H9 (cell line): ENCODE measurements around the gene CTU2. TPM values are rescaled to one million over a fixed set of nuclear protein-coding genes. Genes with fewer than 3 reads are reported as not detected.

Experiments used
- DNase-seq: peaks from one replicate; pipeline ENCODE4 v3.0.0-alpha.2; 2017
- H2AFZ ChIP-seq: one replicate; pipeline ENCODE4 v1.6.1; 2013; ENCODE audit warnings: mild to moderate bottlenecking, low read length, control low read depth, moderate library complexity
- H2AK5ac ChIP-seq: 2 replicates; pipeline ENCODE4 v1.6.1; 2013; ENCODE audit warnings: low read length, control low read depth, mixed read lengths; ENCODE audit not compliant: insufficient read length
- H2BK120ac ChIP-seq: one replicate; pipeline ENCODE4 v1.6.1; 2013; ENCODE audit warnings: low read depth, mild to moderate bottlenecking, low read length, control low read depth, inconsistent platforms; ENCODE audit not compliant: poor library complexity, severe bottlenecking
- H2BK12ac ChIP-seq: 2 replicates; pipeline ENCODE4 v1.6.1; 2013; ENCODE audit warnings: low read length, control low read depth, mixed read lengths, low read depth; ENCODE audit not compliant: insufficient read length
- H2BK15ac ChIP-seq: 2 replicates; pipeline ENCODE4 v1.6.1; 2013; ENCODE audit warnings: low read depth, low read length, control low read depth
- H2BK20ac ChIP-seq: one replicate; pipeline ENCODE4 v1.6.1; 2013; ENCODE audit warnings: low read depth, mild to moderate bottlenecking, low read length, control low read depth, inconsistent platforms; ENCODE audit not compliant: poor library complexity, severe bottlenecking
- H2BK5ac ChIP-seq: 2 replicates; pipeline ENCODE4 v1.6.1; 2013; ENCODE audit warnings: low read length, control low read depth, mixed read lengths; ENCODE audit not compliant: insufficient read length
- H3K14ac ChIP-seq: 2 replicates; pipeline ENCODE4 v1.6.1; 2013; ENCODE audit warnings: low read length, control low read depth; ENCODE audit not compliant: insufficient read depth
- H3K18ac ChIP-seq: 2 replicates; pipeline ENCODE4 v1.6.1; 2013; ENCODE audit warnings: low read depth, mild to moderate bottlenecking, mixed read lengths, low read length, control low read depth; ENCODE audit not compliant: insufficient read length
- H3K23ac ChIP-seq: 2 replicates; pipeline ENCODE4 v1.6.1; 2013; ENCODE audit warnings: low read length, control low read depth, mixed read lengths, low read depth; ENCODE audit not compliant: insufficient read length
- H3K23me2 ChIP-seq: 2 replicates; pipeline ENCODE4 v1.6.1; 2013; ENCODE audit warnings: low read depth, mild to moderate bottlenecking, mixed read lengths, low read length, control low read depth; ENCODE audit not compliant: insufficient read length, poor library complexity, severe bottlenecking
- H3K27ac ChIP-seq: 2 replicates; pipeline ENCODE4 v1.5.1; 2013; ENCODE audit warnings: low read length, control low read depth, mixed read lengths, low read depth; ENCODE audit not compliant: insufficient read length
- H3K27me3 ChIP-seq: 2 replicates; pipeline ENCODE4 v1.6.1; 2013; ENCODE audit warnings: low read length, control low read depth, inconsistent platforms; ENCODE audit not compliant: insufficient read depth
- H3K4ac ChIP-seq: 2 replicates; pipeline ENCODE4 v1.6.1; 2013; ENCODE audit warnings: low read depth, mild to moderate bottlenecking, control low read depth, inconsistent platforms, low read length, moderate library complexity
- H3K4me1 ChIP-seq: 2 replicates; pipeline ENCODE4 v1.6.1; 2013; ENCODE audit warnings: low read length, control low read depth, inconsistent platforms; ENCODE audit not compliant: insufficient read depth
- H3K4me2 ChIP-seq: 2 replicates; pipeline ENCODE4 v1.6.1; 2013; ENCODE audit warnings: low read length, control low read depth, mixed read lengths; ENCODE audit not compliant: insufficient read length, insufficient read depth
- H3K56ac ChIP-seq: 2 replicates; pipeline ENCODE4 v1.6.1; 2013; ENCODE audit warnings: low read depth, mild to moderate bottlenecking, mixed read lengths, low read length, control low read depth; ENCODE audit not compliant: insufficient read length
- H3K79me1 ChIP-seq: 2 replicates; pipeline ENCODE4 v1.6.1; 2013; ENCODE audit warnings: low read depth, mild to moderate bottlenecking, moderate library complexity, low read length, control low read depth, inconsistent platforms; ENCODE audit not compliant: insufficient read depth, poor library complexity, severe bottlenecking
- H3K79me2 ChIP-seq: 2 replicates; pipeline ENCODE4 v1.6.1; 2013; ENCODE audit warnings: low read length, control low read depth, inconsistent platforms; ENCODE audit not compliant: insufficient read depth
- H3K9ac ChIP-seq: 2 replicates; pipeline ENCODE4 v1.6.1; 2013; ENCODE audit warnings: low read length, control low read depth, mixed read lengths; ENCODE audit not compliant: insufficient read length; ENCODE audit errors: extremely low read depth
- H3K9me3 ChIP-seq: one replicate; pipeline ENCODE4 v1.6.1; 2013; ENCODE audit warnings: low read depth, low read length, inconsistent platforms; ENCODE audit not compliant: control insufficient read depth
- H3T11ph ChIP-seq: one replicate; pipeline ENCODE4 v1.6.1; 2013; ENCODE audit warnings: mild to moderate bottlenecking, low read length, control low read depth, inconsistent platforms
- H4K20me1 ChIP-seq: one replicate; pipeline ENCODE4 v1.6.1; 2013; ENCODE audit not compliant: control insufficient read depth, insufficient read length, insufficient read depth
- H4K5ac ChIP-seq: 2 replicates; pipeline ENCODE4 v1.6.1; 2013; ENCODE audit warnings: low read depth, mild to moderate bottlenecking, mixed read lengths, low read length, control low read depth; ENCODE audit not compliant: insufficient read length
- H4K8ac ChIP-seq: replicated peaks from 2 replicates; pipeline ENCODE4 v1.6.1; 2013; ENCODE audit warnings: low read length, control low read depth, mixed read lengths, low read depth; ENCODE audit not compliant: insufficient read length
- H4K91ac ChIP-seq: 2 replicates; pipeline ENCODE4 v1.6.1; 2013; ENCODE audit warnings: low read depth, mild to moderate bottlenecking, moderate library complexity, mixed read lengths, low read length, control low read depth; ENCODE audit not compliant: insufficient read length
- H3K27ac Mint-ChIP-seq, 3 experiments: 2 replicates in 2 of 3; 3 replicates in 1 of 3; pipeline ENCODE4 v1.8.0; 2020 to 2021; ENCODE audit warnings: mixed read lengths in 3 of 3, mild to moderate bottlenecking in 1 of 3, moderate library complexity in 1 of 3
- H3K27me3 Mint-ChIP-seq: 2 replicates; pipeline ENCODE4 v1.8.0; 2021; ENCODE audit warnings: low read depth, mild to moderate bottlenecking, moderate library complexity, mixed read lengths
- H3K36me3 Mint-ChIP-seq, 3 experiments: 2 replicates in 2 of 3; 3 replicates in 1 of 3; pipeline ENCODE4 v1.8.0; 2020 to 2021; ENCODE audit warnings: low read depth in 3 of 3, mixed read lengths in 3 of 3; ENCODE audit not compliant: insufficient read depth in 1 of 3
- H3K4me1 Mint-ChIP-seq, 2 experiments: 2 replicates each; pipeline ENCODE4 v1.8.0; 2020; ENCODE audit warnings: mixed read lengths in 2 of 2
- H3K4me3 Mint-ChIP-seq, 2 experiments: 2 replicates in 1 of 2; 3 replicates in 1 of 2; pipeline ENCODE4 v1.8.0; 2020 to 2021; ENCODE audit warnings: mild to moderate bottlenecking in 2 of 2, mixed read lengths in 2 of 2, moderate library complexity in 1 of 2
- H3K9me3 Mint-ChIP-seq, 2 experiments: 2 replicates in 1 of 2; 3 replicates in 1 of 2; pipeline ENCODE4 v1.8.0; 2020; ENCODE audit warnings: mild to moderate bottlenecking in 2 of 2, mixed read lengths in 2 of 2, moderate library complexity in 1 of 2
- WGBS: extraction: QIAGEN DNeasy Blood & Tissue Kit; methylation state at CpG from one replicate; pipeline ENCODE4 v1.1.7; 2013; ENCODE audit warnings: missing lambda C conversion rate, low lambda C conversion rate, mixed read lengths; ENCODE audit not compliant: insufficient read length; ENCODE audit errors: extremely low coverage; 5-methylcytosine and 5-hydroxymethylcytosine counted together
- total RNA-seq: library from RNA; stranded (reverse); gene quantifications from 2 replicates; pipeline ENCODE4 v1.2.1, GENCODE V29; 2021
- TF ChIP-seq, protein P1 (sequence below): fragments of 200-600 bp; sonication (generic); conservative IDR thresholded peaks from 3 replicates; pipeline ENCODE4 v1.8.0; 2021; ENCODE audit warnings: antibody characterized with exemption, mild to moderate bottlenecking

The CTU2 gene
- total RNA-seq, 1 experiment from 2014 or later = 32.8 TPM

DNA sequence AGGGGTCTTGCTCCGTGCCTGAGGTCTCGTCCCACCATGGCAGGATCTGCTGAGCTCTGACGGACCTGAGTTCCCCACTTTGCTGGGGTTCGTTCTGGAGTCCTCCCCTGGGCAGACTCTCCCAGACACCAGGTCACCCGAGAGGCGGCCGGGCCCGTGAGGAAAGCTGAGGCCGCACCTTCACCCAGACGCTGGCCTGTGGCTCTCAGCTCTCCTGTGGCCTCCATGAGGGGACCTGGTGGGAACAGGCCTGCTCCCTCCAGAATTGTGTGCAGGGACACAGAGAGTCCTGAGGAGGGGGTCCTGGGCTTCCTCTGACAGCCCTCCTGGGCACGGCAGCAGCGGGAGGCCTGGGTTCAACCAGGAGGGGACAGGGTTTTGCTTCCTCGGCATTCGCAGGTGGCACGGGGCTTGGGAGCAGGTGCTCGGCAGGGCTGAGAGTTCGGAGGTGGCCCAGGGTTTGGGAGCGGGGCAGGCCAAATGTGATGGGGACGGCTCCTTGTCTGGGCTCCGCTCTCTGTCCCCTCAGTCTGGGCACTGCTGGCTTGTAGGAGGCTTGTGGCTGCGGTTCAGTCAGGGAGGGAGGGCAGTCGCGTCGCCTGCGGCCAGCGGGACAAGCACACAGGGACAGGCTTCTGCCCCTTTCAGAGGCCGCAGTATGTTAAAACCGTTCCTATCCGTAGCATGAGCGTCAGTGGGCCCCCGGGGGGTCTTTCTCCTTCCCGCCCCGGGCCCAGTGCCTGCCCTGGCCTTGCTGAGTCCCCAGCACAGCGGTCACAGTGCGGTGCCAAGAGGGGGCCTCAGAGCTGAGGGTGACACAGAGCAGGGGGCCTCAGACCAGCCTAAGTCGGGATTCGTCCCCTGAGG lies 11.8 kb upstream of the CTU2 start:
- Histone ChIP-seq H4K5ac (no peak overlapping the region), H2BK20ac (no peak overlapping the region), H3K56ac (no peak overlapping the region), H3K9me3 (no peaks in the 10 kb centered on the region), H4K91ac (no peak overlapping the region), H3T11ph (no peak overlapping the region), H2AFZ (no peak overlapping the region), H3K23me2 (no peaks in the 10 kb centered on the region), H3K14ac (no peak overlapping the region), H3K9ac (no peak overlapping the region), H3K4me2 (no peak overlapping the region), H2BK5ac (no peak overlapping the region), H3K18ac (no peak overlapping the region), H3K4me1 (no peaks in the 10 kb centered on the region), H3K4ac (no peak overlapping the region), H3K27me3 (no peaks in the 10 kb centered on the region), H3K23ac (no peak overlapping the region), H2BK15ac (no peak overlapping the region), H2BK12ac (no peak overlapping the region), H2AK5ac (no peak overlapping the region), H3K79me1 (no peaks in the 10 kb centered on the region), H2BK120ac (no peak overlapping the region), H3K79me2 (no peaks in the 10 kb centered on the region), H4K8ac (no peak overlapping the region), H3K27ac (no peak overlapping the region), H4K20me1 (no peaks in the 10 kb centered on the region)
- H3K4me1 Mint-ChIP-seq = no peaks in the 10 kb centered on the region
- peaks cover 9% of the 10 kb centered on the region; the same call in 1 of the 2 replicates for H3K27me3 Mint-ChIP-seq
- no peak overlapping the region; a peak in 1 of 5 replicates for H3K4me3 Mint-ChIP-seq
- H3K27ac Mint-ChIP-seq = peak overlapping the region; percentile 22 to 90 (median 68); a peak in 4 of 7 replicates
- TF ChIP-seq, protein P1, sequence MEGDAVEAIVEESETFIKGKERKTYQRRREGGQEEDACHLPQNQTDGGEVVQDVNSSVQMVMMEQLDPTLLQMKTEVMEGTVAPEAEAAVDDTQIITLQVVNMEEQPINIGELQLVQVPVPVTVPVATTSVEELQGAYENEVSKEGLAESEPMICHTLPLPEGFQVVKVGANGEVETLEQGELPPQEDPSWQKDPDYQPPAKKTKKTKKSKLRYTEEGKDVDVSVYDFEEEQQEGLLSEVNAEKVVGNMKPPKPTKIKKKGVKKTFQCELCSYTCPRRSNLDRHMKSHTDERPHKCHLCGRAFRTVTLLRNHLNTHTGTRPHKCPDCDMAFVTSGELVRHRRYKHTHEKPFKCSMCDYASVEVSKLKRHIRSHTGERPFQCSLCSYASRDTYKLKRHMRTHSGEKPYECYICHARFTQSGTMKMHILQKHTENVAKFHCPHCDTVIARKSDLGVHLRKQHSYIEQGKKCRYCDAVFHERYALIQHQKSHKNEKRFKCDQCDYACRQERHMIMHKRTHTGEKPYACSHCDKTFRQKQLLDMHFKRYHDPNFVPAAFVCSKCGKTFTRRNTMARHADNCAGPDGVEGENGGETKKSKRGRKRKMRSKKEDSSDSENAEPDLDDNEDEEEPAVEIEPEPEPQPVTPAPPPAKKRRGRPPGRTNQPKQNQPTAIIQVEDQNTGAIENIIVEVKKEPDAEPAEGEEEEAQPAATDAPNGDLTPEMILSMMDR = no peak
- no peak for DNase-seq
- peaks cover 0 to 15% (median 10%) of the 10 kb centered on the region in 3 experiments; a peak in 4 of 7 replicates for H3K36me3 Mint-ChIP-seq
- WGBS = no CpG with 5 or more reads among the region's 37 CpGs
- no peaks in the 10 kb centered on the region for H3K9me3 Mint-ChIP-seq
